ENCODE measurements around the gene SH2D4B.

The SH2D4B gene

GRCh38 chr10:80504158-80504811, 33.4 kb upstream of the SH2D4B start:
- no peak for DNase-seq

- no peak for DNase-seq
Observed at GRCh38 chr10:80504897-80505465, 32.7 kb upstream of the SH2D4B start.

- DNase-seq: no peak
Observed at GRCh38 chr10:80506189-80506575, 31.5 kb upstream of the SH2D4B start.

- DNase-seq: no peak
Observed at GRCh38 chr10:80506836-80507487, 30.7 kb upstream of the SH2D4B start.

- no peak for DNase-seq
Observed at GRCh38 chr10:80509108-80509402, 28.6 kb upstream of the SH2D4B start.

- no peak for DNase-seq
Observed at GRCh38 chr10:80509403-80510161, 28.1 kb upstream of the SH2D4B start.

- no peak for DNase-seq
Observed at GRCh38 chr10:80512031-80512526, 25.6 kb upstream of the SH2D4B start.

GRCh38 chr10:80513106-80513505, 24.6 kb upstream of the SH2D4B start:
- no peak for DNase-seq

- DNase-seq: no peak
Observed at GRCh38 chr10:80515511-80515910, 22.2 kb upstream of the SH2D4B start.

GRCh38 chr10:80515941-80516340, 21.8 kb upstream of the SH2D4B start:
- DNase-seq: no peak

GRCh38 chr10:80516506-80517075, 21.1 kb upstream of the SH2D4B start:
- no peak for DNase-seq

- DNase-seq: no peak
Observed at GRCh38 chr10:80517416-80518142, 20.1 kb upstream of the SH2D4B start.

- no peak for DNase-seq
Observed at GRCh38 chr10:80518143-80518806, 19.4 kb upstream of the SH2D4B start.

GRCh38 chr10:80518807-80519360, 18.8 kb upstream of the SH2D4B start:
- no peak for DNase-seq

- no peak for DNase-seq
Observed at GRCh38 chr10:80519936-80520650, 17.6 kb upstream of the SH2D4B start.

- no peak for DNase-seq
Observed at GRCh38 chr10:80520661-80521470, 16.8 kb upstream of the SH2D4B start.

- DNase-seq: no peak
Observed at GRCh38 chr10:80522756-80523363, 14.8 kb upstream of the SH2D4B start.

GRCh38 chr10:80523773-80524172, 13.9 kb upstream of the SH2D4B start:
- no peak for DNase-seq

GRCh38 chr10:80524190-80524909, 13.4 kb upstream of the SH2D4B start:
- DNase-seq: no peak
